CD4-positive, alpha-beta T cell (primary cell): ENCODE results near the gene FAM151A. TPM values are rescaled to one million over a fixed set of nuclear protein-coding genes. Genes with fewer than 3 reads are reported as not detected.

ENCODE experiments used
- ATAC-seq: fragments of 200-7000 bp; cut with Tn5 transposase; one replicate; pipeline ENCODE4 v1.10.0; 2022; ENCODE audit warnings: mild to moderate bottlenecking; ENCODE audit not compliant: poor library complexity
- CTCF ChIA-PET: fragments of 350-600 bp; sonication (Branson Sonifier 250); formaldehyde crosslinking; loops from one replicate; lab custom pipeline; 2021; ENCODE audit warnings: antibody characterized with exemption, inconsistent platforms; lab: Charles Lee
- POLR2A ChIA-PET: fragments of 350-600 bp; sonication (Branson Sonifier 250); formaldehyde crosslinking; loops from one replicate; lab custom pipeline; 2021; ENCODE audit warnings: antibody characterized with exemption, inconsistent platforms; lab: Charles Lee
- DNase-seq, 14 experiments: peaks; one replicate each; pipeline ENCODE4 v3.0.0-alpha.2; 2013 to 2020; ENCODE audit warnings: mixed read lengths in 2 of 14
- H3K27ac ChIP-seq, 2 donors: one replicate each; pipeline versions ENCODE4 v1.5.1 to v1.7.0; 2013; ENCODE audit warnings: low read length in 2 of 2, low read depth in 1 of 2, mild to moderate bottlenecking in 1 of 2
- H3K27me3 ChIP-seq, 2 experiments: 1 replicate in 1 of 2; 2 replicates in 1 of 2; pipeline versions ENCODE4 v1.6.1 to v1.7.0; 2013; ENCODE audit warnings: low read length in 2 of 2, control low read depth in 1 of 2, mild to moderate bottlenecking in 1 of 2, moderate library complexity in 1 of 2; ENCODE audit not compliant: insufficient read depth in 2 of 2, control insufficient read depth in 1 of 2
- H3K36me3 ChIP-seq: one replicate; pipeline ENCODE4 v1.6.1; 2013; ENCODE audit warnings: low read length, control low read depth; ENCODE audit not compliant: insufficient read depth
- H3K4me1 ChIP-seq: one replicate; pipeline ENCODE4 v1.6.1; 2013; ENCODE audit warnings: low read length, control low read depth; ENCODE audit not compliant: insufficient read depth
- H3K4me3 ChIP-seq: one replicate; pipeline ENCODE4 v1.5.1; 2013; ENCODE audit warnings: mild to moderate bottlenecking, low read length, moderate library complexity
- H3K9me3 ChIP-seq, 2 experiments: 1 replicate in 1 of 2; 2 replicates in 1 of 2; pipeline versions ENCODE4 v1.6.1 to v1.7.0; 2013; ENCODE audit warnings: low read length in 2 of 2, mild to moderate bottlenecking in 2 of 2, control low read depth in 1 of 2, moderate library complexity in 1 of 2; ENCODE audit not compliant: control insufficient read depth in 1 of 2, insufficient read depth in 1 of 2
- H3K27ac Mint-ChIP-seq: one replicate; pipeline ENCODE4 v1.8.0; 2020; ENCODE audit warnings: mixed read lengths
- H3K27me3 Mint-ChIP-seq: one replicate; pipeline ENCODE4 v1.8.0; 2021; ENCODE audit warnings: mixed read lengths
- H3K36me3 Mint-ChIP-seq: one replicate; pipeline ENCODE4 v1.8.0; 2021; ENCODE audit warnings: low read depth, mixed read lengths
- H3K4me1 Mint-ChIP-seq: one replicate; pipeline ENCODE4 v1.8.0; 2021; ENCODE audit warnings: low read depth, mixed read lengths
- H3K4me3 Mint-ChIP-seq: one replicate; pipeline ENCODE4 v1.8.0; 2020; ENCODE audit warnings: mild to moderate bottlenecking, mixed read lengths
- H3K9me3 Mint-ChIP-seq: one replicate; pipeline ENCODE4 v1.8.0; 2020; ENCODE audit warnings: mixed read lengths
- intact Hi-C, 2 experiments: fragments of 100-400 bp; cut with DNase I in 1 of 2; cut with micrococcal nuclease in 1 of 2; formaldehyde crosslinking; loops; one replicate each; pipeline versions ENCODE4 v1.15.1 to v1.9.0; 2023 to 2025; cut with DNase I, micrococcal nuclease
- total RNA-seq, 174 experiments: library from RNA in 2 of 174; stranded (reverse) in 2 of 174; gene quantifications; one replicate each; pipeline ENCODE4 v1.2.3 and lab custom pipeline; 2021 to 2026
- TF ChIP-seq, protein P1 (sequence below): fragments of 200-600 bp; IDR thresholded peaks from one replicate; pipeline ENCODE4 v1.8.0; 2022; ENCODE audit warnings: antibody characterized with exemption, mild to moderate bottlenecking

The FAM151A gene
- total RNA-seq, 2 experiments from 2014 or later, result not detected

DNA sequence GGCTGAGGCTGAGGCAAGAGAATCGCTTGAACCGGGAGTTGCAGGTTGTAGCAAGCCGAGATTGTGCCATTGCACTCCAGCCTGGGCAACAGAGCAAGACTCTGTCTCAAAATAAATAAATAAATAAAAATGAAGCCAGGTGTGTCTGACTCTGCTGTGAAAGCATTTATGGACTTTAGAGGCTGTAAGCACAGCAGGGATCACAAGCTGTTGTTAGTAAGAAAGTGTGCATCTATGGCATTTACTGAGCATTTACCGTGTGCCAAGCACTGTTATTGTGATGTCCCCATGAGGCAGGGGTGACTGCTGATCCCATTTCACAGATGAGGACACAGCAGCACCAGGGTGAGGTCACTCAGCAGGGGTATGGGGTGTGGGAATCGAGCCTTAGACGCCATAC, 20.1 kb downstream of the FAM151A start:
- ChIA-PET POLR2A (no interaction called here), CTCF (no interaction called here)
- no peak overlapping the region for H3K27ac Mint-ChIP-seq
- Histone ChIP-seq H3K4me1 (peaks cover 12% of the 10 kb centered on the region), H3K4me3 (no peak overlapping the region), H3K27ac (no peak overlapping the region), H3K36me3 (no peaks in the 10 kb centered on the region), H3K27me3 (no peaks in the 10 kb centered on the region), H3K9me3 (no peaks in the 10 kb centered on the region)
- H3K27me3 Mint-ChIP-seq, result no peaks in the 10 kb centered on the region
- peaks cover 12% of the 10 kb centered on the region for H3K4me1 Mint-ChIP-seq
- H3K36me3 Mint-ChIP-seq, result no peaks in the 10 kb centered on the region
- H3K4me3 Mint-ChIP-seq, result no peak overlapping the region
- ATAC-seq (no peak), DNase-seq (no peak)
- TF ChIP-seq, protein P1, sequence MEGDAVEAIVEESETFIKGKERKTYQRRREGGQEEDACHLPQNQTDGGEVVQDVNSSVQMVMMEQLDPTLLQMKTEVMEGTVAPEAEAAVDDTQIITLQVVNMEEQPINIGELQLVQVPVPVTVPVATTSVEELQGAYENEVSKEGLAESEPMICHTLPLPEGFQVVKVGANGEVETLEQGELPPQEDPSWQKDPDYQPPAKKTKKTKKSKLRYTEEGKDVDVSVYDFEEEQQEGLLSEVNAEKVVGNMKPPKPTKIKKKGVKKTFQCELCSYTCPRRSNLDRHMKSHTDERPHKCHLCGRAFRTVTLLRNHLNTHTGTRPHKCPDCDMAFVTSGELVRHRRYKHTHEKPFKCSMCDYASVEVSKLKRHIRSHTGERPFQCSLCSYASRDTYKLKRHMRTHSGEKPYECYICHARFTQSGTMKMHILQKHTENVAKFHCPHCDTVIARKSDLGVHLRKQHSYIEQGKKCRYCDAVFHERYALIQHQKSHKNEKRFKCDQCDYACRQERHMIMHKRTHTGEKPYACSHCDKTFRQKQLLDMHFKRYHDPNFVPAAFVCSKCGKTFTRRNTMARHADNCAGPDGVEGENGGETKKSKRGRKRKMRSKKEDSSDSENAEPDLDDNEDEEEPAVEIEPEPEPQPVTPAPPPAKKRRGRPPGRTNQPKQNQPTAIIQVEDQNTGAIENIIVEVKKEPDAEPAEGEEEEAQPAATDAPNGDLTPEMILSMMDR, result no peak
- H3K9me3 Mint-ChIP-seq, result no peaks in the 10 kb centered on the region
- intact Hi-C loops, result no loop called here

DNA sequence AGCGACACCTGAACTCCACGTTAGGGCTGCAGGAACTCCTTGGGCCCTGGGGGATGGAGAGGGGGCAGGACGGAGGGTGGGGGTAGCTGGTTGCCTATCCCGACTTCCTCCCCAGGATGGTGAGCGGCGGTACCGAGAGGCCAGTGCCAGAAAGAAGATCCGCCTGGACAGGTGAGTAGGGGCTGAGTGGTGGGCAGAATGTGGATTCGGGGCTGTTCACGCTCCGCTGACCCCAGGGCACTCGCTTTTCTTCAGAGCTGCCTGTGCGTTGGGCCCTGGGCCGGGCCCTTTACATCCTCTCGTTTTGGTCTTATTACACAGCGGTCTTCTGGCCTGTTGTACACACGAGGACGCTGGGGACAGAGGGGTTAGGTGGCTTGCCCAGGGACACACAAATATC, 20.8 kb downstream of the FAM151A start:
- no peak for ATAC-seq
- ChIA-PET POLR2A (no interaction called here), CTCF (no interaction called here)
- Mint-ChIP-seq H3K36me3 (no peaks in the 10 kb centered on the region), H3K27ac (no peak overlapping the region), H3K27me3 (no peaks in the 10 kb centered on the region), H3K9me3 (no peaks in the 10 kb centered on the region), H3K4me1 (peaks cover 12% of the 10 kb centered on the region), H3K4me3 (no peak overlapping the region)
- no peak overlapping the region for H3K4me3 ChIP-seq
- H3K27ac ChIP-seq, result no peak overlapping the region
- no peaks in the 10 kb centered on the region for H3K36me3 ChIP-seq
- no peak for DNase-seq
- peaks cover 12% of the 10 kb centered on the region for H3K4me1 ChIP-seq
- TF ChIP-seq, protein P1, result no peak
- no peaks in the 10 kb centered on the region for H3K27me3 ChIP-seq
- no peaks in the 10 kb centered on the region for H3K9me3 ChIP-seq
- intact Hi-C loops, result no loop called here

DNA sequence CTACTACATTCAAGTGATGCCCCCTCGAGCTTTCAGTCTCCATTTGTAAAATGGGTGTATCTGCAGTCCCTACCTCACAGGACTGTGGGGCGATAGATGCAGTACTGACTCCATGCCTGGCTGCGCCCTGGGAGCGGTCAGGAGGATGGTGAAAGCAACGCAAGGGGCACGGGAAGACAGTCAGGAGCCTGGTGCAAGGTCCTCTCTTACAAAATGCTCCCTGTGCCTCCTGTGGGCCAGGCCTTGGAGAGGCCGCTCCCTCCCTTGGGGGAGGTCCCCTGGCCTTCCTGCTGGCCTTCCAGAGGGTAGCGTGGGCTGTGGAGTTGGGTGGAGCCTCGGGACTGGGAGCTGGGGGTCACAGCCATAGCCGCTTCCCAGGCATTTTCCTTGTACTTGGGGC, 21.6 kb downstream of the FAM151A start:
- Histone ChIP-seq H3K4me3 (no peak overlapping the region), H3K27ac (no peak overlapping the region), H3K27me3 (no peaks in the 10 kb centered on the region), H3K9me3 (no peaks in the 10 kb centered on the region), H3K36me3 (no peaks in the 10 kb centered on the region), H3K4me1 (peaks cover 12% of the 10 kb centered on the region)
- DNase-seq, result no peak
- ATAC-seq, result no peak
- H3K4me3 Mint-ChIP-seq, result no peak overlapping the region
- H3K27me3 Mint-ChIP-seq, result no peaks in the 10 kb centered on the region
- ChIA-PET CTCF (no interaction called here), POLR2A (no interaction called here)
- H3K9me3 Mint-ChIP-seq, result no peaks in the 10 kb centered on the region
- TF ChIP-seq, protein P1, result no peak
- intact Hi-C loops, result no loop called here
- no peaks in the 10 kb centered on the region for H3K36me3 Mint-ChIP-seq
- no peak overlapping the region for H3K27ac Mint-ChIP-seq
- peaks cover 12% of the 10 kb centered on the region for H3K4me1 Mint-ChIP-seq
